ENCODE results near the gene MINK1.
"Not testable (repeated sequence)": the region's sequence is repeated elsewhere in the genome, so short reads cannot be mapped to it uniquely, and the experiment has no call there.

The MINK1 gene

DNA sequence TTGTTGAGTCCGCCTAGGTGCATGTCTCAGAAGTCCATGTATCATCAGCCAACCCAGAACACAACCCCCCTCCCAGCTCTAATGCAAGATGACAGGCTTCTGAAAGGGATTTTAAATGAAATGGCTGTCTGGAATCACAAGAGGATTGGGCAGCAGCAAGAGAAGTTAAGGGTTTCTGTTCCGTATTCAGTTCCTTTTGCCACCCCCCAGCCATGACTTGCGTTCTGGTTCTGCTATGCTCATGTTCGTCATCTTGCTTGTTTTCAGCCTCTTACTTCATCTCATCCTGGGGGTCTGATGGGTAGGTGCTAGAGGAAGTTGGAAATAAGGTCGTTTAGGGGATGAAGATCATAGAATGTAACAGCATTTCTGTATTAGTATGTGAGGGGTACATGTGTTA lies 12.0 kb downstream of the MINK1 start:
- no peak for DNase-seq (ENCODE audit: low read depth in 2 of 2, low spot score in 1 of 2)

DNA sequence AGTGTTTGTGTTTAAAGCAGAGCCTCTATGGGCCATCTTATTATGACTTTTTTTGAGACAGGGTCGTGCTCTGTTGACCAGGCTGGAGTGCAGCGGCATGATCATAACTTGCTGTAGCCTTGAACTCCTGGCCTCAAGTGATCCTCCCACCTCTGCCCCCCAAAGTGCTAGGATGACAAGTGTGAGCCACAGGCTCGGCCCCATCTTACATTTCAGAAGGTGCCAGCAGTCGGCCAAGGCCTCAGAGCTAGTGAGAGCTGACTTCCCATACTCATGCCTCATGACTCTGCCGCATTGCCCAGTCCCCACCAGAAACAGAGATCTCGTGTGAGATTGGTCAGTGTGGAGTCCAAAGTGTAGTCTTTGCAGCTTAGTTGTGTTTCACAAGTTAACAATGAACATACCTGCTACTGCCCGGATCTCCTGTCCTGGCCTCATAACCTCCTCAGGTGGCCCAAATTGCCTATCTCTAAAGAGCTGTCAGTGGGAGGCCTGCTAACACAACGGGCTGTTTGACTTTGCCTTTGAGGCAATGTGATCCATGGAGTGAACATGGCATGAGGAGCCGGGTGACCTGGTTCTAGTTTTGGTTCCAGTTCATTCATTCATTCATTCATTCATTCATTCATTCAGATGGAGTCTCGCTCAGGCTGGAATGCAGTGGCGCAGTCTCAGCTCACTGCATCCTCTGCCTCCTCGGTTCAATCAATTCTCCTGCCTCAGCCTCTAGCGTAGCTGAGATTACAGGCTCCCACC lies 13.7 kb downstream of the MINK1 start:
- no peak for DNase-seq (ENCODE audit: low read depth in 2 of 2, low spot score in 1 of 2)

DNA sequence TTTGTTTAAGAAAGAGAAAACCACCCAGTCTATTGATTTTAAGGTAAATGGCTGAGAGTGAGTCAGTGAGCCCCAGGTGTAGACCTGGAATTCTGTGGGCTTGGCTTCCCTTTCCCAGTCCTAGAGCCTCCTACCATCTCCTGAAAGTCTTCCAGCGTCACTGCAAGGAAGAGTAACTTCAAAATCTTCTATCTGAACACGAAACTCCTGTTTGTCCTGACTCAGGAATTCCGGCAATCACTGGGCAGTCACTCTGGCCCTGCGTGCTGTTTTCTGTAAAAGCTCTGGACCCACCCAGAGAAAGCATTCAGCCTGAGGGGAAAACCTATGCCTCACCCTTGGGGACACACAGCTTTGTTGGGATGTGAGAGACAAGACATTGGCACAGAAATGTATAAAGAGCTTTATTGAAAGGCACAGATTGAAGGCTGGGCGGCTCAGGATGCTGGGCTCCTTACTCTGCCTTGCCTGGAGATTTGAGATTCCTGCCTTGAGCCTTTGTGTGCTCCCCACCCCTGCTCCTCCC lies 15.9 kb downstream of the MINK1 start:
- DNase-seq (ENCODE audit: low read depth in 2 of 2, low spot score in 1 of 2): no peak

- DNase-seq (ENCODE audit: low read depth in 2 of 2, low spot score in 1 of 2): no peak
Observed at GRCh38 chr17:4850246-4850645, 17.1 kb downstream of the MINK1 start.

GRCh38 chr17:4851084-4851483 lies 17.9 kb downstream of the MINK1 start:
- no peak for DNase-seq (ENCODE audit: low read depth in 2 of 2, low spot score in 1 of 2)

- no peak for DNase-seq (ENCODE audit: low read depth in 2 of 2, low spot score in 1 of 2)
Observed at GRCh38 chr17:4852567-4853207, 19.5 kb downstream of the MINK1 start.

GRCh38 chr17:4853208-4853671 lies 20.1 kb downstream of the MINK1 start:
- DNase-seq (ENCODE audit: low read depth in 2 of 2, low spot score in 1 of 2): no peak

- no peak for DNase-seq (ENCODE audit: low read depth in 2 of 2, low spot score in 1 of 2)
Observed at GRCh38 chr17:4854111-4854681, 21.1 kb downstream of the MINK1 start.

DNA sequence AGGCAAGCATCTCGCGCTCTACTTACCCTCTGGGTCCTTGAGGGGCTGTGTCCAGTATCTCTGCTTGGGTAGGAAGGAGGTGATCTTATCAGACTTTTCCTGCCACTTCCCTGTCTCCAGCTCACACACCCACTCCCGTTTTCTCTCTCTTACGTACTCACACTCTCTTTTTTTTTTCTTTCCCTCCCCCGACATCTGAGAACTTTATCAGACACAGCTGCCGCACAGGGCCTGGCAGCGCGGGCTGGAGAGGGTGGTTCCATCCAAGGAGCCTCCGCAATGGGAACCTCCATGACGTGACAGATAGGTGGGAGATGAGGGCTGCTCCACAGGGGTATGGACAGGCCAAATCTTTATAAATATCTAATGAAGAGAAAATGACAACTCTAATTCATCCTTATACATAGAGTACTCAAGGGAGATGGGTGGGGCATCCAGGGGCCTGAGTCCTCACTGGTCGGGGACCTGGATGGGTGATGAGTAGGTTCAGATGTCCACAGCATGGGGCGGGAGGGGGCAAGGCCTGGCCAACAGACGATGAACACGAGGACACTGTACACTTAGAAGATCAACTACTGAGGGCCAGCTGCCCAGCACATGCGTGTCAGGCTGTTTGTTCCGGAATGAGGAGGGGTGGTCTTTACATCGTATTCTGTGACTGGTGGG lies 23.3 kb downstream of the MINK1 start:
- no peak for DNase-seq (ENCODE audit: low read depth in 2 of 2, low spot score in 1 of 2)

DNA sequence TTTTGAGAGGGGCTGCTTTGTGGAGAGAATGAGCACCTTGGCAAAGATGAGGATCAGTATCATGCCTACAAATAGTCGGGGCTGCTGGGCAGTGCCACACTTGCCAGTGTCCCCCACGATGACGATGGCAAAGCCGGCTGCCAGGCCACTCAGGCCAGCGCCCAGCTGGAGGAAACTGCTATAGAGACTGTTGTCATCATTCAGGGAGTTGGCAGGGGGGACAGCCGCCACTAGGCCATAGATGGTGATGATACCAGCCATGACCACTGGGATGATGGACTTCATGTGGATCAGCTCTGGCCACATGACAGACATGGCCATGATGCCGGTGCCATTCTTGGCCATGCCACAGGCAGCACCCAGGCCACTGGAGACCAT lies 23.8 kb downstream of the MINK1 start:
- DNase-seq (ENCODE audit: low read depth in 2 of 2, low spot score in 1 of 2): no peak

DNA sequence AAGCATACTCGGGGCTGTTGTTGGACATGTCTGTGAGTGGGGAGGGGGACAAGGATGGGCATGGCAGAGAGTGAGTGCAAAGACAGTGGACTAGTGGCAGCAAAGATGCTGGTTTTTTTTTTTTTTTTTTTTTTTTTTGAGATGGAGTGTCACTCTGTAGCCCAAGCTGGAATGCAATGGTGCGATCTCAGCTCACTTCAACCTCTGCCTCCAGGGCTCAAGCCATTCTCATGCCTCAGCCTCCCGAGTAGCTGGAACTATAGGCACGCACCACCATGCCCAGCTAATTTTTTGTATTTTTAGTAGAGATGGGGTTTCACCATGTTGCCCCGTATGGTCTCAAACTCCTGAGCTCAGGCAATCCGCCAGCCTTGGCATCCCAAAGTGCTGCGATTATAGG lies 24.2 kb downstream of the MINK1 start:
- not testable (repeated sequence) for DNase-seq (ENCODE audit: low read depth in 2 of 2, low spot score in 1 of 2)

DNA sequence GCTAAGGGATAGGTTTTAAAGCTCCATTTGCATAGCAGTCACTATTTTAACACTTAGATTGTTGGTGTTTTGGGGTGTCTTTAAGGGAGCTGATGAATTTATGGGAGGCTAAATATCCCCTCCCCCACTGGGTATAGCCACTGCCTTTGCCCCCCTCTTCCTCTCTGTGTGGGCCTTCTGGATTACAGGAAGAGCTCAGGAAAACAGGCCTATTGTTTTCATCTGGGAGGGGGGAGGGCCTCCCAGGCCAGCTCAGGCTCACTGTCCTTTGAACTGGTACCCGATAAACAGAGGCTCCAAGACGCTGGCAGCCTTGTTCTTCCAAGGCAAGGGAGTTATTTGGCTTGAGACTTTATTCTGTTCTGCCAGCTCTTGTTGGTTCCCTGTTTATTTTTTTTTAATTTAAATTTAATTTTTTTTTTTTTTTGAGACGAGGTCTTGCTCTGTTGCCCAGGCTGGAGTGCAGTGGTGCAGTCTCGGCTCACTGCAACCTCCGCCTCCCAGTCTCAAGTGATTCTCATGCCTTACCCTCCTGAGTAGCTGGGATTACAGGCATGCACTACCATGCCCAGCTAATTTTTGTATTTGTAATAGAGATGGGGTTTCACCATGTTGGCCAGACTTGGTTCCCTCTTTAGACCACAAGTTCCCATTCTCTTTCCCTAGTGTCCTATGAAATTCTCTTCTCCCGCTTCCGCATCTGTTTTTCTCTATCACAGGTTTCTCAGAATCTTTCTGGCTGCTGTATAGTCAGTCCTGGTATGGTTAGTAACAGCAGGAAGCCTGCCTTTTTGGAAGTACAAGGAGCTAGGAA lies 25.1 kb downstream of the MINK1 start:
- no peak for DNase-seq (ENCODE audit: low read depth in 2 of 2, low spot score in 1 of 2)

DNA sequence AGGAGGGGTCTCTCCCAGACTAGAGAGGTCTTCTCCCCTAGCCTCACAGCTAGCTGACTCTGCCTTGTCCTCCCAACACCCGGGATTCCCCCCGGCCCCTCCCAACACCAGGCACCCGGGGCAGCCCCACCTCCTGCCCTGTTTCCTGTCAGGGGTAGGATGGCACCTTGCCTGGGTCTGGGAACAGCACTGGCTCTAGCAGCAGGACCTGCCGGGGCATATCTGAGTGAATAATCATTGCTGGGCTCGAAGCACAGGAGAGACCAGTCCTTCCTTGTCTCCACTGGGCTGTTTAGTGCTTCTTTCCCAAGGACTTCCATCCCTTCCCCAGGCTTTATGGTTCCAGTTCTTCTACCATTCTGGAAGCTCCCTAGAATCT lies 25.7 kb downstream of the MINK1 start:
- no peak for DNase-seq (ENCODE audit: low read depth in 2 of 2, low spot score in 1 of 2)

DNA sequence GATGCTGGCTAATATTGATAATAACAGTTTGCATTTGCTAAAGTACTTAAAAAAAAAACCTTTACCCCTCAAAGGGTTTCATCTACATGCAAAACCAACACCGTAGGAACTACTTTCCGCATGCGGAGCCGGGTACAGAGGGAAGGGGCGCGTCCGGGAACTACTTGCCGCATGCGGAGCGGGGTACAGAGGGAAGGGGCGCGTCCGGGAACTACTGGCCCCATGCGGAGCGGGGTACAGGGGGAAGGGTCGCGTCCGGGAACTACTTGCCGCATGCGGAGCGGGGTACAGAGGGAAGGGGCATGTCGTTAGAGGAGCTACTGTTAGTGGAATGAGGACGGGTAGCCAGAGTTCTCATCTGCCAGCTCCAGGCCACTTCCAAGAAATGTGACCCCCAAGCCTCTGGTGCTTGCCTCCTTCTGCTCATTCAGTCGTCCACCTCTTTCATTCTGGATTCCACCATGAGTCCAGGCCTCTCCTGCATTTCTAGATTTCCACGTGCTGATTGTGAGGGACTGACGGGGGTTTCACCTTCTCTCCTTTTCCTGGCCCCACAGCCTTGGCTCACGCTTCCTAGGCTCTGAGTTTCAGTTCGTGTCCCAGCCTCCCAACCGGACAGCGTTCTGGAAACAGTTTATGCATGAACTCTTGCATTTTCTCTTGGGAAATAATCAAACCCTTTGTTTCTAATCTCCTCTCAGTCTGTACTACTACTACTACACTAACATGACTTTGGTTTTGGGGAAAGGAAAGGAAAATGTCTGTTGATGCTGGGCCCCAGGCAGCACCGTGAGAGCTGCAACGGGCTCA lies 26.9 kb downstream of the MINK1 start:
- no peak for DNase-seq (ENCODE audit: low read depth in 2 of 2, low spot score in 1 of 2)

DNA sequence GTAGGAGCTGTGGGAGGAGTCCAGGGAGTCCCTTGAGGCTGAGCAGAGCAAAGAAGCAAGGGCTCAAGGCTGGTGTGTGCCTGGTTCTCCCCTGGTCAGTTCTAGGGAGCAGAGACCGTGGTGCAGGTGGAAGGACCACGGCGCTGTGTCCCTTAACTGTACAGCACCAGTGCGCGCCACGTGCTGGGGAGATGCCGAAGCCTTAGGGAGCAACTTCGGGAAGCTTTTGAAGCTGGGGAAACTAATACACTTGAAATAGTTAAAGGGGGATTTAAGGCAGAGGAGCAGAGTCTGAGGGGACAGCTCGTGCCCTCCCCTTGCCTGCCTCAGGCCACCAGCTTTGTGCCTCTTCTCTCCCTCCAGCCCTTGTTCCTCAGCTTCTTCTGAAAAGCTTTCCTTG lies 27.5 kb downstream of the MINK1 start:
- no peak for DNase-seq (ENCODE audit: low read depth in 2 of 2, low spot score in 1 of 2)

DNA sequence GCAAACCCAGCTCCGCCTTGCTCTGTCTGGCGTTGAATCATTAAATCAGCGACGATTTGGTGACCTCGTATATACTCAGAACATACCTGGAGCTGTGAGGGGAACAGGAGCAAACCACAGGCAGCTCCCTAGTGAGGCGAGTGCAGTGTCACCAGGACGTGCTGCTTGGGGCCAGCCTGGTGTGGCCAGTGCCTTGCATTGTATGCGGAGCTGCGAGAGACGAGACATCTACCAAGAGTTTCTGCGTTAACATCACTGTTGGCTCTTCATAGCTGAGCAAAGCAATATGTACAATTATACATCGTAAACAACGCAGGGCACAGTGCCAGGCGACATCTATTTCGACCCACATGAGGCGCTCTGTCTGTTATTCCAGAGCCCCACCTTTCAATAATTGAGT lies 27.9 kb downstream of the MINK1 start:
- no peak for DNase-seq (ENCODE audit: low read depth in 2 of 2, low spot score in 1 of 2)

DNA sequence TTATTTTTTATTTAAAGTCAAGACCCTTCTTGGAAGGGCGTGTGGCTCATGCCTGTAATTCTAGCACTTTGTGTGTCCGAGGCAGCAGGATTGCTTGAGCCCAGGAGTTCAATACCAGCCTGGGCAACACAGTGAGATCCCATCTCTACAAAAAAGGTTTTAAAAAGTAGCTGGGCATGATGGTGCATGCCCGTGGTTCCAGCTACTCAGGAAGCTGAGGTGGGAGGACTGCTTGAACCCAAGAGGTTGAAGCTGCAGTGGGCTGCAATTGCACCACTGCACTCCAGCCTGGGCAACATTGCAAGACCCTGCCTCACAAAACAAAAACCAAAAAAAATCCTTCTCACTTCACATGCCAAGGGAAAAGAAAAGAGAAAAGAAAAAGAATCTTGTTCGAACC lies 29.6 kb downstream of the MINK1 start:
- no peak for DNase-seq (ENCODE audit: low read depth in 2 of 2, low spot score in 1 of 2)

GRCh38 chr17:4863321-4863720 lies 30.2 kb downstream of the MINK1 start:
- DNase-seq (ENCODE audit: low read depth in 2 of 2, low spot score in 1 of 2): no peak

GRCh38 chr17:4867535-4867934 lies 34.4 kb downstream of the MINK1 start:
- not testable (repeated sequence) for DNase-seq (ENCODE audit: low read depth in 2 of 2, low spot score in 1 of 2)

Data from stimulated activated CD8-positive, alpha-beta memory T cell treated with anti-CD3 and anti-CD28 coated beads, Interleukin-4, amount 100 ng/mL, for 1 hour (primary cell).